ENCODE data around the gene LST1. TPM values are rescaled to one million over a fixed set of nuclear protein-coding genes. Genes with fewer than 3 reads are reported as not detected.

Gene LST1
- total and polyA plus RNA-seq, 4 donors = 10.4 to 24.6 (median 13.4) TPM

DNA sequence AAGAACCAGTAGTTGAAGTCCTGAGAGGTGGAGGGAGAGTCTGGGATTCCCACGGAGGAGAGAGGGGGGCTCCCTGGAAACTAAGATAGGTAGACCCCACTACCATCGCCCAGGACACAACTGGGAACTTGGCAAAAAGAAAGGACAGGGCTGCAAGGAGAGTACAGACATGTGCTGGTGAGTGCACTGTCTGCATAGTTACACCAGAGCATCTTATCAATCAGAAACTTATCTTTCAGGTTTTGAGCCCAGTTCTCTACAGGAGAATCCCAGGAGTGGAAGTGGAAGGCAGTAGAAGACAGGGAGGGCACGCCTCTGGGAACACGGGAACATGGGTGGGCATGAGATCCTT is 26.5 kb upstream of the LST1 start (continued):
- no peak for TF ChIP-seq FOXA1 (IDR thresholded peaks at IDR 0.05)
- no peak for TF ChIP-seq SP1 (IDR thresholded peaks at IDR 0.05)
- TF ChIP-seq GABPA (IDR thresholded peaks at IDR 0.05 in 1 of 2, conservative IDR thresholded peaks at IDR 0.05 in 1 of 2) = no peak
- no peak for TF ChIP-seq TAF1 (conservative IDR thresholded peaks at IDR 0.05)
- TF ChIP-seq, protein P1, sequence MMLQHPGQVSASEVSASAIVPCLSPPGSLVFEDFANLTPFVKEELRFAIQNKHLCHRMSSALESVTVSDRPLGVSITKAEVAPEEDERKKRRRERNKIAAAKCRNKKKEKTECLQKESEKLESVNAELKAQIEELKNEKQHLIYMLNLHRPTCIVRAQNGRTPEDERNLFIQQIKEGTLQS (IDR thresholded peaks at IDR 0.05) = no peak

DNA sequence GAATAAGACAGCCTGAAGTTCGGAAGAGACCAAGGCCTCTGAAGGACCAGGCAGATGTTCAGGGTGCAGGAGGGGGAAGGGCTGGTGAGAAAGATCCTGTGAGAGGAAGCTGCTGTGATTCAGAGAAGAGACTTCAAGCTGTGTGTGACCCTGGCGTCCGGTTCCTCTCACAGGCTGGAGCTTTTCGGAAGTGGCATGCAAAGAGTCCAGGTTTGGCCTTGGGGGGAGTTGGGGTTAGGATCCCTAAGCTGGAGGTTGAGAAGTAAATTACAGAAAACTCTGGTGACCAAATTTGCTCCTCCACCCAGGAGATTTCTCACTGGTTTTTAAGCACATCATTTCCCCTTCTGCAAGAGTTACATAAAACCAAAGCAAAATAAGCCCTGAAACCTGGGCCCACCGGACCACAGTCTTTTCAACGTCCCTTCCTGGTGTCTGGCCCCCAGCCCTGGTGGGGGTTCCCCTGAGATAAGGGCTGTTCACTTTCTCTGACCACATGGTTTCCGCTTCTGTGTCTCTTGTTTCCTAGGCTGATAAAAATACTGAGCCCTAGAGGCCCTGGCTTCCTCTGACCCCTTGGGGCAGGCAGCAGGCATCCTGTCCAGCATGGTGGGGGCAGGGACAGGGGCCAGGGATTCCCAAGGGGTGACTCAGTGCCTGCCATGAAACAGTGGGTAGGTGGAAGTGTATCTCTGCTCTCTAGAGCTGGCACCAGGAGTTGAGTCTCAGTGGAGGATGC is 25.9 kb upstream of the LST1 start:
- no peak for DNase-seq (ENCODE audit: low spot score)
- TF ChIP-seq RXRA (IDR thresholded peaks at IDR 0.05) (peak in 1 of 2 donors; percentile 33), HNF4G (IDR thresholded peaks at IDR 0.05) (no peak), GABPA (IDR thresholded peaks at IDR 0.05 in 1 of 2, conservative IDR thresholded peaks at IDR 0.05 in 1 of 2) (no peak), JUND (IDR thresholded peaks at IDR 0.05) (peak in 1 of 2 donors; percentile 71), FOXA1 (IDR thresholded peaks at IDR 0.05) (no peak), NR2F2 (IDR thresholded peaks at IDR 0.05) (peak; percentile 99)
- TF ChIP-seq, protein P2, sequence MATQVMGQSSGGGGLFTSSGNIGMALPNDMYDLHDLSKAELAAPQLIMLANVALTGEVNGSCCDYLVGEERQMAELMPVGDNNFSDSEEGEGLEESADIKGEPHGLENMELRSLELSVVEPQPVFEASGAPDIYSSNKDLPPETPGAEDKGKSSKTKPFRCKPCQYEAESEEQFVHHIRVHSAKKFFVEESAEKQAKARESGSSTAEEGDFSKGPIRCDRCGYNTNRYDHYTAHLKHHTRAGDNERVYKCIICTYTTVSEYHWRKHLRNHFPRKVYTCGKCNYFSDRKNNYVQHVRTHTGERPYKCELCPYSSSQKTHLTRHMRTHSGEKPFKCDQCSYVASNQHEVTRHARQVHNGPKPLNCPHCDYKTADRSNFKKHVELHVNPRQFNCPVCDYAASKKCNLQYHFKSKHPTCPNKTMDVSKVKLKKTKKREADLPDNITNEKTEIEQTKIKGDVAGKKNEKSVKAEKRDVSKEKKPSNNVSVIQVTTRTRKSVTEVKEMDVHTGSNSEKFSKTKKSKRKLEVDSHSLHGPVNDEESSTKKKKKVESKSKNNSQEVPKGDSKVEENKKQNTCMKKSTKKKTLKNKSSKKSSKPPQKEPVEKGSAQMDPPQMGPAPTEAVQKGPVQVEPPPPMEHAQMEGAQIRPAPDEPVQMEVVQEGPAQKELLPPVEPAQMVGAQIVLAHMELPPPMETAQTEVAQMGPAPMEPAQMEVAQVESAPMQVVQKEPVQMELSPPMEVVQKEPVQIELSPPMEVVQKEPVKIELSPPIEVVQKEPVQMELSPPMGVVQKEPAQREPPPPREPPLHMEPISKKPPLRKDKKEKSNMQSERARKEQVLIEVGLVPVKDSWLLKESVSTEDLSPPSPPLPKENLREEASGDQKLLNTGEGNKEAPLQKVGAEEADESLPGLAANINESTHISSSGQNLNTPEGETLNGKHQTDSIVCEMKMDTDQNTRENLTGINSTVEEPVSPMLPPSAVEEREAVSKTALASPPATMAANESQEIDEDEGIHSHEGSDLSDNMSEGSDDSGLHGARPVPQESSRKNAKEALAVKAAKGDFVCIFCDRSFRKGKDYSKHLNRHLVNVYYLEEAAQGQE (IDR thresholded peaks at IDR 0.05) = peak; percentile 41
- TF ChIP-seq, protein P3, sequence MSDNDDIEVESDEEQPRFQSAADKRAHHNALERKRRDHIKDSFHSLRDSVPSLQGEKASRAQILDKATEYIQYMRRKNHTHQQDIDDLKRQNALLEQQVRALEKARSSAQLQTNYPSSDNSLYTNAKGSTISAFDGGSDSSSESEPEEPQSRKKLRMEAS (IDR thresholded peaks at IDR 0.05) = peak; percentile 44
- 69% methylated on average over 7 of the region's 7 CpGs for WGBS
- peaks cover 6 to 14% (median 6%) of the 10 kb centered on the region in 4 donors for H3K36me3 ChIP-seq (ENCODE audit: control insufficient read depth in 4 of 4, insufficient read depth in 3 of 4, low read depth in 1 of 4, low read length in 3 of 4)
- H3K4me3 ChIP-seq (ENCODE audit: low read depth in 1 of 3, low read length in 3 of 3) = no peak overlapping the region
- no peaks in the 10 kb centered on the region for H3K27me3 ChIP-seq (ENCODE audit: control insufficient read depth in 4 of 4, insufficient read depth in 4 of 4, low read length in 3 of 4)
- H3K9ac ChIP-seq (ENCODE audit: low read depth in 1 of 2, low read length in 2 of 2) = no peak overlapping the region
- H3K9me3 ChIP-seq (ENCODE audit: control insufficient read depth in 4 of 4, low read length in 3 of 4) = no peaks in the 10 kb centered on the region
- peak overlapping the region; percentile 55 to 84 for H3K27ac ChIP-seq (ENCODE audit: low read depth in 1 of 2, low read length in 2 of 2)
- peaks cover 0 to 22% (median 7%) of the 10 kb centered on the region in 4 donors for H3K4me1 ChIP-seq (ENCODE audit: control insufficient read depth in 4 of 4, insufficient read depth in 4 of 4, low read length in 3 of 4)

DNA sequence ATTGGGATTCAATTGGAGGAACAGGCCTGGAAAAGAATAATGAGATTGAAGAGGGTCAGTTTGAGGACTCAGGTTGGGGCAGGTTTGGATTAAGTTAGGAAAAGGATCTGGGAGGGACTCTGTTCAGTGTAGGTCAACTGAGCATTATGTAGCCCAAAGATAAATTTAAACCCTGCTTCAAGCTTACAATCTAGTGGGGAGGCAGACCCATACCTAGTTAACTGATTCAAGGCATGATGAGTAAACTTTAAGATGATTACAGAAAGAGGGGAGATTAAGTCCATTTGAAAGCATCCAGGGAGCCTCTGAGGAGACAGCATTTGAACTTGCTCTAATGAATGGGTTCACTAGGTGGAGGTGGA is 25.4 kb upstream of the LST1 start:
- peaks cover 6 to 14% (median 6%) of the 10 kb centered on the region in 4 donors for H3K36me3 ChIP-seq (ENCODE audit: control insufficient read depth in 4 of 4, insufficient read depth in 3 of 4, low read depth in 1 of 4, low read length in 3 of 4)
- H3K27ac ChIP-seq (ENCODE audit: low read depth in 1 of 2, low read length in 2 of 2) = peak overlapping the region; percentile 2 to 84
- no peak for DNase-seq (ENCODE audit: low spot score)
- H3K27me3 ChIP-seq (ENCODE audit: control insufficient read depth in 4 of 4, insufficient read depth in 4 of 4, low read length in 3 of 4) = no peaks in the 10 kb centered on the region
- H3K9me3 ChIP-seq (ENCODE audit: control insufficient read depth in 4 of 4, low read length in 3 of 4) = no peaks in the 10 kb centered on the region
- H3K4me3 ChIP-seq (ENCODE audit: low read depth in 1 of 3, low read length in 3 of 3) = no peak overlapping the region
- no peak overlapping the region for H3K9ac ChIP-seq (ENCODE audit: low read depth in 1 of 2, low read length in 2 of 2)
- TF ChIP-seq, protein P2 (IDR thresholded peaks at IDR 0.05) = peak; percentile 2
- TF ChIP-seq FOXA2 (IDR thresholded peaks at IDR 0.05) = no peak
- peaks cover 0 to 22% (median 7%) of the 10 kb centered on the region in 4 donors for H3K4me1 ChIP-seq (ENCODE audit: control insufficient read depth in 4 of 4, insufficient read depth in 4 of 4, low read length in 3 of 4)
